ENCODE results near the gene STRN4. TPM values are rescaled to one million over a fixed set of nuclear protein-coding genes. Genes with fewer than 3 reads are reported as not detected.

The STRN4 gene
- total and polyA plus RNA-seq, 2 donors (not counting 3 experiments of a cell fraction or from before 2014, with no cell fraction given) = 116 to 144 TPM

- H3K4me3 ChIP-seq (replicated peaks in 1 of 3; ENCODE audit: insufficient read depth in 1 of 3, low read depth in 1 of 3, low read length in 3 of 3) = no peak overlapping the region
- FAIRE-seq (no peak), DNase-seq (ENCODE audit: low read depth, low spot score) (peak; percentile 13)
- H3K4me2 ChIP-seq (ENCODE audit: insufficient read depth, low read length) = no peak overlapping the region
- H3K9me3 ChIP-seq (replicated peaks; ENCODE audit: control insufficient read depth, insufficient read depth, low read length) = no peaks in the 10 kb centered on the region
- no TSS peak for BruUV-seq (replicated peaks)
- H3K79me2 ChIP-seq (ENCODE audit: control insufficient read depth, insufficient read depth, low read length) = no peaks in the 10 kb centered on the region
- no peak for TF ChIP-seq FOS (IDR thresholded peaks at IDR 0.05; ENCODE audit: borderline replicate concordance, insufficient read depth, low read length)
- no peak for TF ChIP-seq CTCF (IDR thresholded peaks at IDR 0.05; ENCODE audit: extremely low read depth in 1 of 2, insufficient read depth in 1 of 2, low read depth in 1 of 2, low read length in 2 of 2)
- no peak for TF ChIP-seq POLR2AphosphoS5 (IDR thresholded peaks at IDR 0.05; ENCODE audit: insufficient read depth, low read depth, low read length)
- no peak for TF ChIP-seq GATA2 (IDR thresholded peaks at IDR 0.05; ENCODE audit: insufficient read depth, insufficient read length, low read depth, low read length)
- TF ChIP-seq, protein P1, sequence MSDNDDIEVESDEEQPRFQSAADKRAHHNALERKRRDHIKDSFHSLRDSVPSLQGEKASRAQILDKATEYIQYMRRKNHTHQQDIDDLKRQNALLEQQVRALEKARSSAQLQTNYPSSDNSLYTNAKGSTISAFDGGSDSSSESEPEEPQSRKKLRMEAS (IDR thresholded peaks at IDR 0.05; ENCODE audit: insufficient read depth, insufficient read length) = no peak
- no peak for TF ChIP-seq EZH2 (IDR thresholded peaks at IDR 0.05; ENCODE audit: borderline replicate concordance, low read depth, low read length, severe bottlenecking)
- TF ChIP-seq MYC (IDR thresholded peaks at IDR 0.05; ENCODE audit: low read depth, low read length) = no peak
- H3K9ac ChIP-seq (replicated peaks; ENCODE audit: extremely low read depth, insufficient read depth, low read length) = no peak overlapping the region
- peaks cover 24 to 50% of the 10 kb centered on the region in 2 experiments for H3K36me3 ChIP-seq (ENCODE audit: control insufficient read depth in 2 of 2, extremely low read depth in 1 of 2, insufficient read depth in 2 of 2, low read length in 2 of 2)
- no peaks in the 10 kb centered on the region for H4K20me1 ChIP-seq (replicated peaks; ENCODE audit: control insufficient read depth, extremely low read depth, insufficient read depth, low read length)
- no peaks in the 10 kb centered on the region for H3K9me1 ChIP-seq (replicated peaks; ENCODE audit: control insufficient read depth, extremely low read depth, insufficient read depth, low read length)
- CTCF ChIA-PET = interaction anchor here (0.9 kb wide), 1 partner anchor 16 kb away, joined by 3 read pairs; no protein-coding TSS in a partner anchor
- no peaks in the 10 kb centered on the region for H3K4me1 ChIP-seq (ENCODE audit: control insufficient read depth, extremely low read depth, insufficient read depth, low read length)
- POLR2A ChIA-PET = no interaction called here
- dilution Hi-C loops (cut with MboI; ENCODE audit: extremely low pct_ligation_motif_present, low sequenced_read_pairs) = no loop called here
- H2AFZ ChIP-seq (ENCODE audit: low read depth, low read length) = no peak overlapping the region
- H3K27me3 ChIP-seq (ENCODE audit: control insufficient read depth in 2 of 2, insufficient read depth in 2 of 2, low read length in 2 of 2) = no peaks in the 10 kb centered on the region
- no peak overlapping the region for H3K27ac ChIP-seq (ENCODE audit: insufficient read depth, low read depth, low read length)
- intact Hi-C loops (cut with micrococcal nuclease) = no loop called here
These were observed 68.0 kb downstream of the STRN4 start for GRCh38 chr19:46678110-46678732.
